SW480 (cell line): ENCODE data around the gene SEMA5A.

Experiments
- DNase-seq: peaks from one replicate; pipeline ENCODE4 v3.0.0-alpha.2; 2016; ENCODE audit warnings: low spot score

The SEMA5A gene

GRCh38 chr5:9399094-9399493 lies 146.8 kb downstream of the SEMA5A start:
- DNase-seq, result no peak

GRCh38 chr5:9398227-9398626 lies 147.6 kb downstream of the SEMA5A start:
- no peak for DNase-seq

- no peak for DNase-seq
These were observed 149.5 kb downstream of the SEMA5A start for GRCh38 chr5:9396285-9396770.

GRCh38 chr5:9395706-9396105 lies 150.2 kb downstream of the SEMA5A start:
- DNase-seq, result no peak

GRCh38 chr5:9394221-9394620 lies 151.7 kb downstream of the SEMA5A start:
- DNase-seq, result no peak

- DNase-seq, result no peak
These were observed 153.2 kb downstream of the SEMA5A start for GRCh38 chr5:9392625-9393024.

- no peak for DNase-seq
These were observed 154.8 kb downstream of the SEMA5A start for GRCh38 chr5:9391080-9391479.

- no peak for DNase-seq
These were observed 155.8 kb downstream of the SEMA5A start for GRCh38 chr5:9390113-9390512.

GRCh38 chr5:9388941-9389674 lies 156.8 kb downstream of the SEMA5A start:
- no peak for DNase-seq

- DNase-seq, result no peak
These were observed 158.0 kb downstream of the SEMA5A start for GRCh38 chr5:9387879-9388278.

- DNase-seq, result no peak
These were observed 158.9 kb downstream of the SEMA5A start for GRCh38 chr5:9386945-9387344.

- DNase-seq, result no peak
These were observed 163.4 kb downstream of the SEMA5A start for GRCh38 chr5:9382522-9382921.

GRCh38 chr5:9381464-9381863 lies 164.4 kb downstream of the SEMA5A start:
- DNase-seq, result no peak

GRCh38 chr5:9380109-9380508 lies 165.8 kb downstream of the SEMA5A start:
- DNase-seq, result no peak

GRCh38 chr5:9376363-9377117 lies 169.3 kb downstream of the SEMA5A start:
- DNase-seq, result no peak

GRCh38 chr5:9375756-9376155 lies 170.1 kb downstream of the SEMA5A start:
- DNase-seq, result no peak

- no peak for DNase-seq
These were observed 171.8 kb downstream of the SEMA5A start for GRCh38 chr5:9374025-9374424.

- no peak for DNase-seq
These were observed 172.3 kb downstream of the SEMA5A start for GRCh38 chr5:9373571-9373970.

GRCh38 chr5:9370256-9370655 lies 175.6 kb downstream of the SEMA5A start:
- no peak for DNase-seq

GRCh38 chr5:9365512-9365911 lies 180.4 kb downstream of the SEMA5A start:
- DNase-seq, result no peak

GRCh38 chr5:9363449-9363848 lies 182.4 kb downstream of the SEMA5A start:
- no peak for DNase-seq

- no peak for DNase-seq
These were observed 182.8 kb downstream of the SEMA5A start for GRCh38 chr5:9363026-9363425.

- no peak for DNase-seq
These were observed 183.3 kb downstream of the SEMA5A start for GRCh38 chr5:9362600-9362999.
